Measurements from ENCODE around the gene SMIM24. TPM values are rescaled to one million over a fixed set of nuclear protein-coding genes. Genes with fewer than 3 reads are reported as not detected.

SMIM24 gene
- total and polyA plus RNA-seq, 9 of the 15 experiments (the other 6 are each of a cell fraction or from before 2014, with no cell fraction given): 0.45 to 12.3 (median 1.4) TPM; not detected in 1

GRCh38 chr19:3450796-3451411 lies 29.4 kb downstream of the SMIM24 start (continued):
- TF ChIP-seq PBX2 (CRISPR knock-in tag; IDR thresholded peaks at IDR 0.05; ENCODE audit: low read depth): no peak
- peak; percentile 74 for TF ChIP-seq PBX2 (tag; conservative IDR thresholded peaks at IDR 0.05; ENCODE audit: low read depth)
- no peak for TF ChIP-seq ZC3H4 (CRISPR knock-in tag; IDR thresholded peaks at IDR 0.05; ENCODE audit: borderline replicate concordance)
- peak; percentile 82 for TF ChIP-seq CREB1 (IDR thresholded peaks at IDR 0.05)
- TF ChIP-seq CREB1 (CRISPR knock-in tag; IDR thresholded peaks at IDR 0.05): peak; percentile 89
- TF ChIP-seq ZBTB43 (CRISPR knock-in tag; IDR thresholded peaks at IDR 0.05): no peak
- TF ChIP-seq ZNF12 (CRISPR knock-in tag; IDR thresholded peaks at IDR 0.05): peak; percentile 71; the same call in 1 of the 2 replicates
- TF ChIP-seq RFX5 (IDR thresholded peaks at IDR 0.05; ENCODE audit: low read depth, low read length): no peak
- TF ChIP-seq ZBTB12 (CRISPR knock-in tag; IDR thresholded peaks at IDR 0.05): peak; percentile 72
- peak; percentile 69 for TF ChIP-seq USF2 (CRISPR knock-in tag; IDR thresholded peaks at IDR 0.05)
- TF ChIP-seq LCOR (CRISPR knock-in tag; IDR thresholded peaks at IDR 0.05): peak; percentile 50; the same call in 1 of the 2 replicates
- no peak for TF ChIP-seq ZC3H11A (IDR thresholded peaks at IDR 0.05; ENCODE audit: low read depth, low read length)
- TF ChIP-seq NRF1 (conservative IDR thresholded peaks at IDR 0.05 in 1 of 2, IDR thresholded peaks at IDR 0.05 in 1 of 2): peak; percentile 20 to 32; a peak in 1 of 4 replicates
- no peak for TF ChIP-seq HIVEP1 (CRISPR knock-in tag; IDR thresholded peaks at IDR 0.05)
- TF ChIP-seq JUNB (CRISPR knock-in tag; conservative IDR thresholded peaks at IDR 0.05): no peak
- TF ChIP-seq KHSRP (IDR thresholded peaks at IDR 0.05): 0 out of 2 replicates have a peak, but pooled peaks have one; percentile 8
- TF ChIP-seq SMARCA5 (IDR thresholded peaks at IDR 0.05): peak; percentile 45; the same call in 1 of the 2 replicates
- peak in 1 of 2 experiments; percentile 9; a peak in 1 of 4 replicates for TF ChIP-seq KDM1A (IDR thresholded peaks at IDR 0.05)
- no peak for TF ChIP-seq SRSF7 (optimal IDR thresholded peaks at IDR 0.05; ENCODE audit: low read depth, low read length)
- 0 out of 2 replicates have a peak, but pooled peaks have one; percentile 6 for TF ChIP-seq ARID1B (IDR thresholded peaks at IDR 0.05)
- 0 out of 2 replicates have a peak, but pooled peaks have one; percentile 13 for TF ChIP-seq NKRF (IDR thresholded peaks at IDR 0.05; ENCODE audit: borderline replicate concordance)
